Esophagus muscularis mucosa (tissue), 4 donors: Measurements from ENCODE around the gene PCBD2.

ENCODE experiments used
- CTCF ChIP-seq, 3 experiments: fragments of 200-600 bp in 2 of 3; fragments of 450-650 bp in 1 of 3; sonication (generic) in 2 of 3; IDR thresholded peaks; one replicate each; pipeline ENCODE4 v1.5.1; 2017 to 2019; ENCODE audit warnings: antibody characterized with exemption in 3 of 3, mild to moderate bottlenecking in 2 of 3, moderate library complexity in 1 of 3
- EP300 ChIP-seq: sonication (generic); formaldehyde crosslinking; IDR thresholded peaks from one replicate; pipeline ENCODE4 v1.6.1; 2017; ENCODE audit warnings: antibody characterized with exemption
- POLR2A ChIP-seq: fragments of 450-650 bp; IDR thresholded peaks from one replicate; pipeline ENCODE4 v1.6.1; 2017; ENCODE audit warnings: antibody characterized with exemption, moderate library complexity, mild to moderate bottlenecking, low read depth
- POLR2AphosphoS5 ChIP-seq, 2 donors: sonication (generic); formaldehyde crosslinking; IDR thresholded peaks; one replicate each; pipeline ENCODE4 v1.6.1; 2017; ENCODE audit warnings: antibody characterized with exemption in 2 of 2

GRCh38 chr5:135005076-135005475 lies 100.1 kb downstream of the PCBD2 start:
- TF ChIP-seq CTCF (IDR thresholded peaks at IDR 0.05) (no peak), POLR2AphosphoS5 (IDR thresholded peaks at IDR 0.05) (no peak), EP300 (no peak), POLR2A (no peak)
